Natural killer cell (primary cell): Measurements from ENCODE around the gene MED16. TPM values are rescaled to one million over a fixed set of nuclear protein-coding genes. Genes with fewer than 3 reads are reported as not detected.

Experiments used
- ATAC-seq, 3 donors: fragments of 150-1000 bp in 2 of 3; fragments of 200-7000 bp in 1 of 3; cut with Tn5 transposase; 1 replicate in 1 of 3; 2 replicates in 2 of 3; pipeline ENCODE4 v1.10.0; 2021; ENCODE audit warnings: mild to moderate bottlenecking in 2 of 3, moderate library complexity in 2 of 3
- DNase-seq, 2 donors: peaks; one replicate each; pipeline versions ENCODE4 v3.0.0 to v3.0.0-alpha.2; 2013 to 2021; ENCODE audit warnings: mixed read lengths in 1 of 2
- H3K27ac ChIP-seq: one replicate; pipeline ENCODE4 v1.5.1; 2013; ENCODE audit warnings: mild to moderate bottlenecking, low read length
- H3K27me3 ChIP-seq: one replicate; pipeline ENCODE4 v1.6.1; 2013; ENCODE audit warnings: low read length; ENCODE audit not compliant: control insufficient read depth, insufficient read depth
- H3K36me3 ChIP-seq: one replicate; pipeline ENCODE4 v1.6.1; 2013; ENCODE audit warnings: low read length; ENCODE audit not compliant: control insufficient read depth, insufficient read depth
- H3K4me1 ChIP-seq: one replicate; pipeline ENCODE4 v1.6.1; 2013; ENCODE audit warnings: low read length; ENCODE audit not compliant: control insufficient read depth, insufficient read depth
- H3K4me3 ChIP-seq: one replicate; pipeline ENCODE4 v1.5.1; 2013; ENCODE audit warnings: low read length
- H3K9me3 ChIP-seq: one replicate; pipeline ENCODE4 v1.6.1; 2013; ENCODE audit warnings: low read length; ENCODE audit not compliant: control insufficient read depth, insufficient read depth
- H3K27ac Mint-ChIP-seq, 2 donors: one replicate each; pipeline ENCODE4 v1.8.0; 2022; ENCODE audit warnings: mild to moderate bottlenecking in 2 of 2, mixed read lengths in 2 of 2, moderate library complexity in 1 of 2
- H3K27me3 Mint-ChIP-seq, 2 donors: one replicate each; pipeline ENCODE4 v1.8.0; 2022; ENCODE audit warnings: low read depth in 2 of 2, mixed read lengths in 2 of 2
- H3K36me3 Mint-ChIP-seq: one replicate; pipeline ENCODE4 v1.8.0; 2022; ENCODE audit warnings: mixed read lengths
- H3K4me1 Mint-ChIP-seq, 2 donors: one replicate each; pipeline ENCODE4 v1.8.0; 2022; ENCODE audit warnings: mixed read lengths in 2 of 2
- H3K4me3 Mint-ChIP-seq: one replicate; pipeline ENCODE4 v1.8.0; 2022; ENCODE audit warnings: mild to moderate bottlenecking, moderate library complexity, mixed read lengths
- H3K9me3 Mint-ChIP-seq, 2 donors: one replicate each; pipeline ENCODE4 v1.8.0; 2022; ENCODE audit warnings: mixed read lengths in 2 of 2
- CTCF ChIP-seq: fragments of 200-600 bp; IDR thresholded peaks from one replicate; pipeline ENCODE4 v1.8.0; 2022; ENCODE audit warnings: antibody characterized with exemption
- WGBS: methylation state at CpG from one replicate; pipeline ENCODE4 v1.1.7; 2013; ENCODE audit warnings: missing lambda C conversion rate; ENCODE audit not compliant: insufficient coverage; 5-methylcytosine and 5-hydroxymethylcytosine counted together
- intact Hi-C: fragments of 100-400 bp; cut with micrococcal nuclease; formaldehyde crosslinking; loops from one replicate; pipeline ENCODE4 v1.14.2; 2022
- total RNA-seq, 4 donors: library from RNA; stranded (reverse); fragments of 120-200 nt in 1 of 4; gene quantifications; one replicate each; pipeline versions ENCODE4 v1.2.3 to v1.2.4, GENCODE V29; 2013 to 2022

MED16 gene
- total RNA-seq, 3 donors from 2014 or later (not counting 1 experiment from before 2014, with no cell fraction given): 44.2 to 50.1 (median 44.7) TPM

DNA sequence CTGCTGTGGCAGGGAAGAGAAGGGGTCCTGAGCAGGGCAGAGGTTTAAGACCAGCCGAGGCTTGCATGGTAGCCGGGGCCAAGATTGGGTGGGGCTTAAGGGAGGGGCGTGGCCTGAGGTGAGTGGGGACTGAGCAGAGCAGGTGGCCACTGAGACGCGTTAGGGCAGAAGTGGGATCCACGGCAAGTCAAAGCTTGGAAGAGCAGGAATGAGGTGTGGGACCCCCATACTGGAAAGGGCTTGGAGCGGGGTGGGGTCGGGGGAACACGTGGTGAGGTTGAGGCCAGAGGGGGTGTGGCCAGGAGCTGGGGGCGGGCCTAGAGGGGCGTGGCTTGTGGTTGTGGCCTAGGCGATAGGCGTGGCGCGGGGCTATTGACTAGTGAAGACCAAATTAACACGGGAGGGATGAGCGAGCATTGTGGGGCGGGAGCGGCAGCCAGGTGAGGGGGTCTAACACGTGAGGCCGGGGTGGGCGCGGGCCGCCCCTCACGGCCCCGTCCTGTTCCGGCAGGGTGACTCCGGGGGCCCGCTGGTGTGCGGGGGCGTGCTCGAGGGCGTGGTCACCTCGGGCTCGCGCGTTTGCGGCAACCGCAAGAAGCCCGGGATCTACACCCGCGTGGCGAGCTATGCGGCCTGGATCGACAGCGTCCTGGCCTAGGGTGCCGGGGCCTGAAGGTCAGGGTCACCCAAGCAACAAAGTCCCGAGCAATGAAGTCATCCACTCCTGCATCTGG, 30.2 kb downstream of the MED16 start:
- intact Hi-C loops: loop anchor here (1.0 to 5.0 kb wide), 2 partner anchors 59 to 120 kb away; partner anchors contain the start of gene WDR18
- no peak overlapping the region for H3K4me3 ChIP-seq

DNA sequence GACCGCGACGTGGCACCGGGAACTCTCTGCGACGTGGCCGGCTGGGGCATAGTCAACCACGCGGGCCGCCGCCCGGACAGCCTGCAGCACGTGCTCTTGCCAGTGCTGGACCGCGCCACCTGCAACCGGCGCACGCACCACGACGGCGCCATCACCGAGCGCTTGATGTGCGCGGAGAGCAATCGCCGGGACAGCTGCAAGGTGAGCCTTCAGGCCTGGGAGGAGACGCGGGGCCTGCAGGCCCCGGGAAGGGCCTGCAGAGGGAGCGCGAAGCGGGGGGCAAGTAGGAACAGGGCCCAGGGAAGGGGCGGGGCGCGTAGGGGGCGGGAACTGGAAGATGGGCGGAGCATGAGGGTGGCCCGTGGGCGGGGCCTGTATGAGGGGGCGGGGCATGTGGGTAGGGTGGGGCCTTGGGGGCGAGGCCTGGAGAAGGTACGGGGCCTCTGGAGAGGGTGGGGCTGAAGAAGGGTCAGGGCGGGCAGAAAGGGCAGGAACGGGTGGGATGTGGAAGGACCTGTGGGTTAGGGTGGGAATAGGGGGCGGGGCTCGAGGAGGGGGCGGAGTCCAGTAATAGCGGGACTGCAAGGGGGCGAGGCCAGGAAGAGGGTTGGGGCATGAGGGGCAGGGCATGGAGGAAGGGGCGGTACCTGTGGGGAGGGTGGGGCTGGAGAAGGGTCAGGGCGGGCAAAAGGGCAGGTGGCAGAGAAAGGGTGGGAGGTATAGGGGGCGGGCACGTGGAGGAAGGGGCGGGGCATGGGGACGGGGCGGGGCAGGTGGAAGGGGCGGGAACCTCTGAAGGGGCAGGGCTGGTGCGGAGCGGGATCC, 31.0 kb downstream of the MED16 start:
- peak overlapping the region in 1 of 2 donors; percentile 81 for H3K27ac Mint-ChIP-seq
- TF ChIP-seq CTCF: no peak
- H3K27me3 Mint-ChIP-seq: peaks cover 7 to 15% of the 10 kb centered on the region in 2 donors
- peaks cover 12 to 21% of the 10 kb centered on the region in 2 donors for H3K4me1 Mint-ChIP-seq
- H3K4me3 Mint-ChIP-seq: peak overlapping the region; percentile 28
- intact Hi-C loops: loop anchor here (5.0 kb wide), 1 partner anchor 120 kb away; the partner anchor contains the start of gene WDR18
- Histone ChIP-seq H3K4me3 (no peak overlapping the region), H3K27ac (no peak overlapping the region), H3K4me1 (peaks cover 43% of the 10 kb centered on the region), H3K9me3 (no peaks in the 10 kb centered on the region), H3K36me3 (no peaks in the 10 kb centered on the region), H3K27me3 (peaks cover 7% of the 10 kb centered on the region)
- 26% methylated on average over 60 of the region's 60 CpGs for WGBS
- ATAC-seq (peak; percentile 47 to 67 (median 57)), DNase-seq (peak; percentile 53 to 78)
- H3K36me3 Mint-ChIP-seq: no peaks in the 10 kb centered on the region
- H3K9me3 Mint-ChIP-seq: no peaks in the 10 kb centered on the region

More for the DNA sequence above, 30.2 kb downstream of the MED16 start:
- H3K4me1 ChIP-seq: peaks cover 43% of the 10 kb centered on the region
- peaks cover 7% of the 10 kb centered on the region for H3K27me3 ChIP-seq
- Mint-ChIP-seq H3K9me3 (no peaks in the 10 kb centered on the region), H3K4me3 (peak overlapping the region; percentile 83), H3K36me3 (no peaks in the 10 kb centered on the region), H3K4me1 (peaks cover 12 to 22% of the 10 kb centered on the region in 2 donors), H3K27me3 (peaks cover 7 to 12% of the 10 kb centered on the region in 2 donors), H3K27ac (peak overlapping the region; percentile 38 to 81)
- no peak overlapping the region for H3K27ac ChIP-seq
- H3K9me3 ChIP-seq: no peaks in the 10 kb centered on the region
- DNase-seq: peak; percentile 78 to 87
- 12% methylated on average over 48 of the region's 48 CpGs for WGBS
- peaks cover 4% of the 10 kb centered on the region for H3K36me3 ChIP-seq
- no peak for TF ChIP-seq CTCF
- peak; percentile 70 to 78 (median 75) for ATAC-seq

DNA sequence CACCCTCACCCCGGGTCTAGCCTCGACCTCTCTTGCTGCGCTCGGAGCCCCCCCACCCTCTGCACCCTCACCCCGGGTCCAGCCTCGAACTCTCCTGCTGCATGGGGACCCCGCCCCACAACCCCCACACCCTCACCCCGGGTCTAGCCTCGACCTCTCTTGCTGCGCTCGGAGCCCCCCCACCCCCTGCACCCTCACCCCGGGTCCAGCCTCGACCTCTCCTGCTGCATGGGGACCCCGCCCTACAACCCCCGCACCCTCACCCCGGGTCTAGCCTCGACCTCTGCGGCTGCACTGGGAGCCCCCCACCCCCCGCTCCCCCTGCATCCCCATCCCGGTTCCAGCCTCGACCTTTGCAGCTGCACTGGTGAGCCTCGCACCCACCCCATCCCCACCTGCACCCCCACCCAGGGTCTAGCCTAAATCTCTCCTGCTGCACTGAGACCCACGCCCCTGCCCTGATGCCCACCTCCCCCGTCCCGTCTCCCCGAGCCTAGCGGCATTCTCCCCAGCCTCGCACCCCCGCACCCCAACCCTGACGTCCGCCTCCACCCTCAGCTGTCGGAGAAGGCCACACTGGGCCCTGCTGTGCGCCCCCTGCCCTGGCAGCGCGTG, 31.7 kb downstream of the MED16 start:
- Mint-ChIP-seq H3K27me3 (peaks cover 7 to 15% of the 10 kb centered on the region in 2 donors), H3K27ac (no peak overlapping the region), H3K4me3 (no peak overlapping the region), H3K9me3 (no peaks in the 10 kb centered on the region), H3K4me1 (peaks cover 12 to 21% of the 10 kb centered on the region in 2 donors), H3K36me3 (no peaks in the 10 kb centered on the region)
- no peak for ATAC-seq
- H3K4me1 ChIP-seq: peaks cover 43% of the 10 kb centered on the region
- 67% methylated on average over 34 of the region's 35 CpGs for WGBS
- no peak for TF ChIP-seq CTCF
- peaks cover 7% of the 10 kb centered on the region for H3K27me3 ChIP-seq
- H3K27ac ChIP-seq: no peak overlapping the region
- no peak overlapping the region for H3K4me3 ChIP-seq
- no peaks in the 10 kb centered on the region for H3K36me3 ChIP-seq
- intact Hi-C loops: loop anchor here (5.0 kb wide), 1 partner anchor 121 kb away; the partner anchor contains the start of gene WDR18
- H3K9me3 ChIP-seq: no peaks in the 10 kb centered on the region
- no peak for DNase-seq
